Measurements from ENCODE around the gene UTS2R. TPM values are rescaled to one million over a fixed set of nuclear protein-coding genes. Genes with fewer than 3 reads are reported as not detected.
"Not testable (repeated sequence)": the region's sequence is repeated elsewhere in the genome, so short reads cannot be mapped to it uniquely, and the experiment has no call there.

Gene UTS2R
- total and polyA plus RNA-seq, 12 donors = not detected

DNA sequence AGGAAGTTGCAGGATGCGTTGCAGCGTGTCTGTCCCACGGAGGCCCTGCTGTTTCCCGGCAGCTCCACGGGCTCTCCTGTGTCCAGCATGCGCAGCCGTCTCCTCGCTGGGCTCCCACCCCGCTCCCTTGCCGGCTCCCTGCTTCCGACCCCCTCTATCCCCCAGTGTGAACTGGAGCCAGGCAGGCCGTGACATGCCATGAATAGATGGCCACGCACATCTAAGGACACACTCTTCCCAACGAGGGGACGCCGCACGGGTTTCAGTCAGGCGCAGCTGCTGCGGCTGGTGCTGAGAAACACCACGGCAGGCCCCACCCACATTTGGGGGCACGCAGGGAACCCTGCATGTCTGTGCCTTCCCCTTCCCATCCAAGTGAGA lies 37.4 kb downstream of the UTS2R start:
- Histone ChIP-seq H3K4me3 (no peak overlapping the region), H3K36me3 (replicated peaks in 1 of 2) (peaks cover 0 to 14% of the 10 kb centered on the region in 2 donors), H3K27ac (no peak overlapping the region), H3K4me1 (replicated peaks in 1 of 2) (peaks cover 0 to 4% of the 10 kb centered on the region in 2 donors), H3K27me3 (no peaks in the 10 kb centered on the region), H3K9me3 (replicated peaks in 1 of 3) (no peaks in the 10 kb centered on the region)
- WGBS, 4 donors = 92 to 95% (median 95%) methylated on average over 10 to 21 of the region's 21 CpGs
- no peak for DNase-seq
- no peak for TF ChIP-seq POLR2A (IDR thresholded peaks at IDR 0.05)
- TF ChIP-seq, protein P1, sequence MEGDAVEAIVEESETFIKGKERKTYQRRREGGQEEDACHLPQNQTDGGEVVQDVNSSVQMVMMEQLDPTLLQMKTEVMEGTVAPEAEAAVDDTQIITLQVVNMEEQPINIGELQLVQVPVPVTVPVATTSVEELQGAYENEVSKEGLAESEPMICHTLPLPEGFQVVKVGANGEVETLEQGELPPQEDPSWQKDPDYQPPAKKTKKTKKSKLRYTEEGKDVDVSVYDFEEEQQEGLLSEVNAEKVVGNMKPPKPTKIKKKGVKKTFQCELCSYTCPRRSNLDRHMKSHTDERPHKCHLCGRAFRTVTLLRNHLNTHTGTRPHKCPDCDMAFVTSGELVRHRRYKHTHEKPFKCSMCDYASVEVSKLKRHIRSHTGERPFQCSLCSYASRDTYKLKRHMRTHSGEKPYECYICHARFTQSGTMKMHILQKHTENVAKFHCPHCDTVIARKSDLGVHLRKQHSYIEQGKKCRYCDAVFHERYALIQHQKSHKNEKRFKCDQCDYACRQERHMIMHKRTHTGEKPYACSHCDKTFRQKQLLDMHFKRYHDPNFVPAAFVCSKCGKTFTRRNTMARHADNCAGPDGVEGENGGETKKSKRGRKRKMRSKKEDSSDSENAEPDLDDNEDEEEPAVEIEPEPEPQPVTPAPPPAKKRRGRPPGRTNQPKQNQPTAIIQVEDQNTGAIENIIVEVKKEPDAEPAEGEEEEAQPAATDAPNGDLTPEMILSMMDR (IDR thresholded peaks at IDR 0.05) = no peak
- intact Hi-C loops (cut with DNase I) = no loop called here

DNA sequence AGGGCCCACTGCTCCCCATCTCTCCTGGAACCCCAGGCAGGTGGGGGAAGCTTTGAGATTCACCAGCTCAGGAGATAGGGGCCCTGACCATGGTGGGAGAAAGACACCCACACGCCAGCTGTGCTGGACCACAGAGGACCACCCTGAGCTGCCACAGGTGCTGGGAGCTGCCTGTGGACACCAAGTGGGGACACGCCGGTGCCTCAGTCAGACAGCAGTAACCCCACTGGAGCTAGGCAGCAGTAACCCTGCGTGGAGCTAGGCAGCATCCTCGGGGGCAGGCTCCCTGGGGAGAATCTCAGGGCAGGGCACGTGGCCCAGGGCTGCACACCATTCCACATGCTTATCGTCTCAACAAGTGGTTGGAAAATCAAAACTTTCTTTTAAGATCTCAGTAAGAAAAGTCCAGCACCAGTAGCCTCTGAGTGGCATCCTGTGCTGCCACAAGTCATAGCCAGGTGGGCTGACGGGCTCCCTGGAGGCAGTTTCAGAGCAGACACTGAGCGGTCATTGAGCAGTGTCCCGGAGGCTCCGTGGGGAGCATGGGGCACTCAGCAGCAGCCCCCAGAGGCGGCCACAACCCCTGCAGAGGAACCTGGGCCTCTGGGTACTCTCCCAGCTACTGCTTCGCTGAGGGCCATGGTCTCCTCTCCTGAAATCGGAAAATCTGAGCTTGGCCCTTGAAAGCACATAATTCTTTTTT lies 38.6 kb downstream of the UTS2R start:
- Histone ChIP-seq H3K27ac (no peak overlapping the region), H3K4me1 (replicated peaks in 1 of 2) (peaks cover 0 to 12% of the 10 kb centered on the region in 2 donors), H3K4me3 (no peak overlapping the region), H3K36me3 (replicated peaks in 1 of 2) (peaks cover 0 to 10% of the 10 kb centered on the region in 2 donors), H3K27me3 (no peaks in the 10 kb centered on the region), H3K9me3 (replicated peaks in 1 of 3) (no peaks in the 10 kb centered on the region)
- TF ChIP-seq, protein P1 (IDR thresholded peaks at IDR 0.05) = no peak
- TF ChIP-seq POLR2A (IDR thresholded peaks at IDR 0.05) = no peak
- intact Hi-C loops (cut with DNase I) = loop anchor here in 1 of 2 donors (5.0 kb wide), 1 partner anchor 58 kb away; no protein-coding TSS in a partner anchor
- WGBS, 4 donors = 93 to 97% (median 94%) methylated on average over 6 to 14 of the region's 14 CpGs
- no peak for DNase-seq

DNA sequence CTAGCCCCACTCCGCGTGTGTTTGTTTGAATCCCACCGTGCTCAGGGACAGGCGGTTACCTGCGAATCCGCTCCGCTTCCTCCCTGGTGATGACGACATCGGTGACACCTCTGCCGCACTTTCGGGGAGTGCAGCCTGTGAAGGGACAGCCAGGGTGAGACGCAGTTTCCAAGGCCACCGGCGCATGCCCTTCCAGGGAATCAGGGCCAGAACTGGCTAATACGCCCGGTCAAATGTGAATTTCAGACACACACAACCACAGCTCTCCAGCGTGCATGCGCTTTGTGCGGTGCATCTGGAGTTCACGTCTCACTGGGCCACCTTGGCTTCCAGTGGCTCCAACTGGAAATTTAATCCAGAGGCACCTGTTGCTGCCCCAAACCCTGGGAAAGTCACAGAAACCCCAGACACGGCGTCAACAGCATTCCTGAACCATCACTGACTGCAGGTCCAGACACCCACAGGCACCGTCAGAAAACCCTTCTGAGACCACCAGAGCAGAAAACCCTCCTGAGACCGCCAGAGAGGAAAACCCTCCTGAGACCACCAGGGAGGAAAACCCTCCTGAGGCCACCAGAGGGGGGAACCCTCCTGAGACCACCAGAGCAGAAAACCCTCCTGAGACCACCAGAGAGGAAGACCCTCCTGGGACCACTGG lies 40.0 kb downstream of the UTS2R start:
- no peak for DNase-seq

DNA sequence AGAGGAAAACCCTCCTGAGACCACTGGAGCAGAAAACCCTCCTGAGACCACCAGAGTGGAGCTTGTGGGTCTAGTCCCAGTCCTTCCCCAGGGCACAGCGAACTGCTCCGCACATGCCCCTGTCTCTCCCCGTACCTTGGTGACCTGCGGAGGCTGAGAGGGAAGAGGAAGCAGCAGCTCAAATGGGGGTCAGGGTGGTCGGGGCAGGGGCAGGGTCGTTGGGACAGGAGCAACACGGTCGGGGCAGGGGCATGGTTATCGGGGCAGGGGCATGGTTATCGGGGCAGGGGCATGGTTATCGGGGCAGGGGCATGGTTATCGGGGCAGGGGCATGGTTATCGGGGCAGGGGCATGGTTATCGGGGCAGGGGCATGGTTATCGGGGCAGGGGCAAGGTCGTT lies 40.5 kb downstream of the UTS2R start:
- intact Hi-C loops (cut with DNase I) = loop anchor here in 1 of 2 donors (5.0 kb wide), 1 partner anchor 60 kb away; no protein-coding TSS in a partner anchor

More for the DNA sequence above, 40.0 kb downstream of the UTS2R start:
- TF ChIP-seq, protein P1 (IDR thresholded peaks at IDR 0.05) = no peak
- no peak for TF ChIP-seq POLR2A (IDR thresholded peaks at IDR 0.05)
- no peak overlapping the region for H3K4me3 ChIP-seq
- peaks cover 0 to 12% of the 10 kb centered on the region in 2 donors for H3K4me1 ChIP-seq (replicated peaks in 1 of 2)
- no peaks in the 10 kb centered on the region for H3K9me3 ChIP-seq (replicated peaks in 1 of 3)
- H3K36me3 ChIP-seq (replicated peaks in 1 of 2) = peaks cover 0 to 10% of the 10 kb centered on the region in 2 donors
- H3K27me3 ChIP-seq = no peaks in the 10 kb centered on the region
- H3K27ac ChIP-seq = no peak overlapping the region
- 89 to 97% (median 94%) methylated on average over 21 to 24 of the region's 24 CpGs for WGBS, 4 donors
- intact Hi-C loops (cut with DNase I) = loop anchor here in 1 of 2 donors (5.0 kb wide), 1 partner anchor 59 kb away; no protein-coding TSS in a partner anchor

More for the DNA sequence above, 40.5 kb downstream of the UTS2R start:
- peaks cover 0 to 12% of the 10 kb centered on the region in 2 donors for H3K4me1 ChIP-seq (replicated peaks in 1 of 2)
- H3K36me3 ChIP-seq (replicated peaks in 1 of 2) = peaks cover 0 to 10% of the 10 kb centered on the region in 2 donors
- not testable (repeated sequence) for DNase-seq; H3K9me3 ChIP-seq (replicated peaks in 1 of 3); H3K27me3 ChIP-seq; H3K27ac ChIP-seq; H3K4me3 ChIP-seq
- WGBS, 4 donors = 77 to 85% (median 82%) methylated on average over 6 to 16 of the region's 16 CpGs

All from adrenal gland (tissue), 12 donors.